Adrenal gland (tissue), 12 donors: ENCODE measurements around the gene FILIP1. TPM values are rescaled to one million over a fixed set of nuclear protein-coding genes. Genes with fewer than 3 reads are reported as not detected.

Experiments used
- DNase-seq, 7 donors: peaks; one replicate each; pipeline ENCODE4 v3.0.0-alpha.2; 2019 to 2020
- H3K27ac ChIP-seq, 5 donors: fragments of 200-600 bp; sonication (generic) in 4 of 5; 1 replicate in 3 of 5; 2 replicates in 2 of 5; pipeline versions ENCODE4 v1.5.1 to v1.8.0; 2016 to 2020; ENCODE audit warnings: mild to moderate bottlenecking in 1 of 5
- H3K27me3 ChIP-seq: fragments of 200-600 bp; 2 replicates; pipeline ENCODE4 v1.8.0; 2021
- H3K36me3 ChIP-seq, 2 donors: fragments of 200-600 bp; replicated peaks in 1 of 2; 1 replicate in 1 of 2; 2 replicates in 1 of 2; pipeline versions ENCODE4 v1.5.1 to v1.8.0; 2018 to 2022
- H3K4me1 ChIP-seq, 2 donors: fragments of 200-600 bp; replicated peaks in 1 of 2; 1 replicate in 1 of 2; 2 replicates in 1 of 2; pipeline versions ENCODE4 v1.5.1 to v1.8.0; 2018 to 2021
- H3K4me3 ChIP-seq, 4 donors: fragments of 200-600 bp; sonication (generic) in 3 of 4; one replicate each; pipeline ENCODE4 v1.5.1; 2016 to 2018
- H3K9me3 ChIP-seq, 3 donors: fragments of 200-600 bp; sonication (generic) in 1 of 3; replicated peaks in 1 of 3; 1 replicate in 2 of 3; 2 replicates in 1 of 3; pipeline versions ENCODE4 v1.5.1 to v1.8.0; 2016 to 2021
- CTCF ChIP-seq, 6 experiments: fragments of 450-650 bp in 4 of 6; fragments of 200-600 bp in 2 of 6; sonication (generic) in 1 of 6; IDR thresholded peaks; 1 replicate in 5 of 6; 2 replicates in 1 of 6; pipeline versions ENCODE4 v1.5.1 to v1.8.0; 2016 to 2021; ENCODE audit warnings: antibody characterized with exemption in 6 of 6, mild to moderate bottlenecking in 2 of 6, moderate library complexity in 1 of 6
- POLR2A ChIP-seq, 2 donors: fragments of 450-650 bp; IDR thresholded peaks; one replicate each; pipeline ENCODE4 v1.6.1; 2017; ENCODE audit warnings: antibody characterized with exemption in 2 of 2, mild to moderate bottlenecking in 2 of 2, moderate library complexity in 1 of 2
- WGBS, 4 donors: extraction: QIAGEN DNeasy Blood & Tissue Kit in 2 of 4; methylation state at CpG; one replicate each; pipeline versions ENCODE4 v1.1.5 to v1.1.7; 2013 to 2017; 5-methylcytosine and 5-hydroxymethylcytosine counted together
- intact Hi-C, 2 donors: fragments of 100-400 bp; cut with DNase I; formaldehyde crosslinking; loops; one replicate each; pipeline versions ENCODE4 v1.14.1 to v1.15.0; 2022 to 2023
- polyA plus RNA-seq, 3 donors: library from polyadenylated mRNA; stranded (reverse); fragments of 200-250 nt in 2 of 3; fragments of 350-450 nt in 1 of 3; fragmentation: Illumina TruSeq in 1 of 3; extraction: RNeasy Lipid Tissue Mini Kit (QIAGEN cat#74804) in 1 of 3; gene quantifications; one replicate each; pipeline ENCODE4 v1.2.3, GENCODE V29; 2013 to 2014
- total RNA-seq, 9 donors: library from RNA; depleted of rRNA in 4 of 9; stranded (reverse); fragments of >200 nt in 4 of 9; fragments of 120-200 nt in 1 of 9; fragmentation: NEBNext Ultra II Directional in 1 of 9; extraction: Animal tissue kit (Norgen Biotek cat#: 25700) in 1 of 9; gene quantifications; one replicate each; pipeline versions ENCODE4 v1.1.0 to v1.2.4, GENCODE V29; 2013 to 2023
- donor health status: healthy with polysubstance abuse.
- donor health status: Bipolar disorder and iron deficiency.
- donor health status: DM: yes; HTN: yes; CAD: no.
- donor health status: DM: no; HTN: no; CAD: no.
- donor health status: DM: no; HTN: no; CAD: no.
- donor health status: DM: yes; HTN: yes; CAD: no.

Gene FILIP1
- total and polyA plus RNA-seq, 12 donors = 0.94 to 8.0 (median 2.3) TPM

- no peaks in the 10 kb centered on the region for H3K9me3 ChIP-seq
- no peak overlapping the region for H3K4me3 ChIP-seq
- intact Hi-C loops = no loop called here
- H3K36me3 ChIP-seq = no peaks in the 10 kb centered on the region
- H3K27me3 ChIP-seq = no peaks in the 10 kb centered on the region
- DNase-seq = no peak
- H3K27ac ChIP-seq = no peak overlapping the region
- TF ChIP-seq POLR2A (IDR thresholded peaks at IDR 0.05) = no peak
- no peak for TF ChIP-seq CTCF (IDR thresholded peaks at IDR 0.05)
- H3K4me1 ChIP-seq = peaks cover 5 to 6% of the 10 kb centered on the region in 2 donors
Measured at GRCh38 chr6:75409928-75410327, 83.7 kb downstream of the FILIP1 start.

GRCh38 chr6:75409286-75409685 is 84.3 kb downstream of the FILIP1 start:
- Histone ChIP-seq H3K4me1 (peaks cover 5 to 6% of the 10 kb centered on the region in 2 donors), H3K4me3 (no peak overlapping the region), H3K36me3 (no peaks in the 10 kb centered on the region), H3K9me3 (no peaks in the 10 kb centered on the region), H3K27ac (no peak overlapping the region), H3K27me3 (no peaks in the 10 kb centered on the region)
- no peak for DNase-seq
- 62 to 75% (median 68%) methylated on average over 3 of the region's 3 CpGs for WGBS, 4 donors
- TF ChIP-seq CTCF (IDR thresholded peaks at IDR 0.05) (no peak), POLR2A (IDR thresholded peaks at IDR 0.05) (no peak)
- intact Hi-C loops = no loop called here

- Histone ChIP-seq H3K4me3 (no peak overlapping the region), H3K27ac (no peak overlapping the region), H3K27me3 (no peaks in the 10 kb centered on the region), H3K4me1 (no peaks in the 10 kb centered on the region), H3K36me3 (no peaks in the 10 kb centered on the region), H3K9me3 (no peaks in the 10 kb centered on the region)
- DNase-seq = no peak
- intact Hi-C loops = no loop called here
- TF ChIP-seq POLR2A (IDR thresholded peaks at IDR 0.05) (no peak), CTCF (IDR thresholded peaks at IDR 0.05) (no peak)
- 69 to 80% (median 71%) methylated on average over 3 of the region's 3 CpGs for WGBS, 4 donors
Measured at GRCh38 chr6:75403563-75404080, 90.0 kb downstream of the FILIP1 start.

- intact Hi-C loops = no loop called here
- Histone ChIP-seq H3K9me3 (no peaks in the 10 kb centered on the region), H3K36me3 (no peaks in the 10 kb centered on the region), H3K27me3 (no peaks in the 10 kb centered on the region), H3K4me3 (no peak overlapping the region), H3K4me1 (no peaks in the 10 kb centered on the region), H3K27ac (no peak overlapping the region)
- no peak for TF ChIP-seq POLR2A (IDR thresholded peaks at IDR 0.05)
- no peak for TF ChIP-seq CTCF (IDR thresholded peaks at IDR 0.05)
- 41 to 76% (median 53%) methylated on average over 3 of the region's 3 CpGs for WGBS, 4 donors
- peak in 2 of 7 donors; percentile 2 to 17 for DNase-seq
Measured at GRCh38 chr6:75402296-75402695, 91.3 kb downstream of the FILIP1 start.
